HG02870 (cell line): Measurements from ENCODE around the gene ZNF592.

ENCODE experiments used
- ATAC-seq: cut with Tn5 transposase; IDR thresholded peaks from one replicate; pipeline ENCODE4 v1.9.1; 2021; ENCODE audit warnings: mild to moderate bottlenecking, moderate library complexity; ENCODE audit not compliant: unreplicated experiment

ZNF592 gene

GRCh38 chr15:84824260-84825007 is 76.0 kb downstream of the ZNF592 start:
- ATAC-seq: no peak

GRCh38 chr15:84826369-84826823 is 78.0 kb downstream of the ZNF592 start:
- ATAC-seq: no peak

- ATAC-seq: no peak
Measured at GRCh38 chr15:84827246-84827645, 78.9 kb downstream of the ZNF592 start.

- ATAC-seq: no peak
Measured at GRCh38 chr15:84828086-84828908, 79.9 kb downstream of the ZNF592 start.

- no peak for ATAC-seq
Measured at GRCh38 chr15:84829428-84829827, 81.0 kb downstream of the ZNF592 start.

- no peak for ATAC-seq
Measured at GRCh38 chr15:84830036-84830435, 81.6 kb downstream of the ZNF592 start.

- no peak for ATAC-seq
Measured at GRCh38 chr15:84831028-84831427, 82.6 kb downstream of the ZNF592 start.

- no peak for ATAC-seq
Measured at GRCh38 chr15:84831613-84832012, 83.2 kb downstream of the ZNF592 start.

GRCh38 chr15:84832448-84833040 is 84.2 kb downstream of the ZNF592 start:
- no peak for ATAC-seq

- ATAC-seq: no peak
Measured at GRCh38 chr15:84833447-84834228, 85.2 kb downstream of the ZNF592 start.

- no peak for ATAC-seq
Measured at GRCh38 chr15:84834229-84834955, 86.0 kb downstream of the ZNF592 start.

GRCh38 chr15:84834969-84835368 is 86.6 kb downstream of the ZNF592 start:
- no peak for ATAC-seq

- ATAC-seq: no peak
Measured at GRCh38 chr15:84835661-84836337, 87.4 kb downstream of the ZNF592 start.

- no peak for ATAC-seq
Measured at GRCh38 chr15:84836844-84837243, 88.5 kb downstream of the ZNF592 start.

- ATAC-seq: no peak
Measured at GRCh38 chr15:84839714-84840113, 91.3 kb downstream of the ZNF592 start.

- no peak for ATAC-seq
Measured at GRCh38 chr15:84840255-84840654, 91.9 kb downstream of the ZNF592 start.

GRCh38 chr15:84840741-84841429 is 92.5 kb downstream of the ZNF592 start:
- no peak for ATAC-seq

- no peak for ATAC-seq
Measured at GRCh38 chr15:84842781-84843180, 94.4 kb downstream of the ZNF592 start.

GRCh38 chr15:84844964-84845363 is 96.6 kb downstream of the ZNF592 start:
- ATAC-seq: no peak
